GM21619 (cell line): ENCODE measurements around the gene CHODL.

Source experiments
- ATAC-seq: cut with Tn5 transposase; IDR thresholded peaks from one replicate; pipeline ENCODE4 v1.9.1; 2021; ENCODE audit not compliant: unreplicated experiment

Gene CHODL

DNA sequence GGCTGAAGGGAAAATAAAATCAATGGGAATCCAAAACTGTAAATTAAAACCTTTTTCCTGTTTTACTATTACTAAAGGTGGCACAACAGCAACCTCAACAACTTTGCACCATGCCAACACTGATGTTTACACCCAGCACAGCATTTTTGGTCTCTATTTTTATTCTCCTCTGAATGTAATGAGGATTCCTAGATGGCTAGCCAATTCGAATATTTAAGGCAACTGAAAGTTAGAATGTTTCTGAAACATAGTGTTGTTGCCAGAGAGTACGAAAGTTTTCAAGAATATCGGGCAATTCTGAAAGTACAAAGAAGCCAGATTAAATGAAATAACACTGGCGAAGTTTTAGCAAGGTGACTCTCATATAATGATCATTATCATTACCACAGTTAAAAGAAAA is 40.7 kb downstream of the CHODL start:
- ATAC-seq, result no peak

GRCh38 chr21:18289876-18290275 is 45.2 kb downstream of the CHODL start:
- no peak for ATAC-seq

DNA sequence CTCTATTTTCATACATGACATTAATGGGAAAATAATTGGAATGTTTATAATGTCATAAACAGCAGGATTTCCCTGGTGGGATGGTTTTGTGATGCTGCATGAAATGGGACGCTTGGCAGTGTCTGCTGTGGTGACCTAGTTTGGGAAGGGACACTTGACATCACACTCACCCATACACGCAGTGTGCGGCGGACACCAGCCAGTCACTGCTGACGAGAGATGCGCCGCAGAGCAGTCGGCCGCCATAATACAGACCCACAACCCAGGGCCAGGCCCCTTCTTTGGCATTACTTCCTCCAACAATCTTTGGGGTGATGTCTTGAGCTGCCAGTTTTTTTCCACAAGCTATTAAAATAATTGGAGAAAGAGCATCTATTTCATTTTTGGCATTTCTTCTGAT is 49.5 kb downstream of the CHODL start:
- no peak for ATAC-seq

GRCh38 chr21:18298228-18298627 is 53.6 kb downstream of the CHODL start:
- ATAC-seq, result no peak
